ENCODE results near the gene MGLL. TPM values are rescaled to one million over a fixed set of nuclear protein-coding genes. Genes with fewer than 3 reads are reported as not detected.

MGLL gene
- total RNA-seq, 6 experiments from 2014 or later = 97.0 to 168 (median 115) TPM

- DNase-seq (no peak), ATAC-seq (peak in 1 of 4 donors; percentile 17)
- no peak overlapping the region for H3K27ac ChIP-seq
- H3K27me3 ChIP-seq = no peaks in the 10 kb centered on the region
- H3K4me3 ChIP-seq = no peak overlapping the region
- 86% methylated on average over 6 of the region's 8 CpGs for WGBS (ENCODE audit: insufficient coverage, low coverage, low lambda C conversion rate, missing lambda C conversion rate)
- H3K9me3 ChIP-seq = no peaks in the 10 kb centered on the region
- no peak for TF ChIP-seq POLR2A (IDR thresholded peaks at IDR 0.05)
- no peak for TF ChIP-seq CTCF (IDR thresholded peaks at IDR 0.05)
- intact Hi-C loops (cut with DNase I) = no loop called here
- peaks cover 0 to 11% (median 2%) of the 10 kb centered on the region in 4 donors for H3K4me1 ChIP-seq
- no peaks in the 10 kb centered on the region for H3K36me3 ChIP-seq
Measured at GRCh38 chr3:127738192-127738840, 84.0 kb downstream of the MGLL start.

GRCh38 chr3:127736801-127737539, 85.3 kb downstream of the MGLL start:
- Histone ChIP-seq H3K4me1 (peaks cover 0 to 11% (median 2%) of the 10 kb centered on the region in 4 donors), H3K4me3 (no peak overlapping the region), H3K27ac (no peak overlapping the region), H3K27me3 (no peaks in the 10 kb centered on the region), H3K9me3 (no peaks in the 10 kb centered on the region), H3K36me3 (no peaks in the 10 kb centered on the region)
- ATAC-seq (no peak), DNase-seq (no peak)
- intact Hi-C loops (cut with DNase I) = no loop called here
- WGBS (ENCODE audit: insufficient coverage, low coverage, low lambda C conversion rate, missing lambda C conversion rate) = 77% methylated on average over 8 of the region's 10 CpGs
- TF ChIP-seq POLR2A (IDR thresholded peaks at IDR 0.05) (no peak), CTCF (IDR thresholded peaks at IDR 0.05) (no peak)

- no peaks in the 10 kb centered on the region for H3K9me3 ChIP-seq
- H3K4me1 ChIP-seq = peaks cover 0 to 11% (median 2%) of the 10 kb centered on the region in 4 donors
- H3K27me3 ChIP-seq = no peaks in the 10 kb centered on the region
- WGBS (ENCODE audit: insufficient coverage, low coverage, low lambda C conversion rate, missing lambda C conversion rate) = 73% methylated on average over 9 of the region's 9 CpGs
- H3K4me3 ChIP-seq = no peak overlapping the region
- DNase-seq (no peak), ATAC-seq (peak; percentile 17 to 51 (median 34))
- TF ChIP-seq CTCF (IDR thresholded peaks at IDR 0.05) = no peak
- TF ChIP-seq POLR2A (IDR thresholded peaks at IDR 0.05) = no peak
- peak overlapping the region in 1 of 3 donors; percentile 34 for H3K27ac ChIP-seq
- intact Hi-C loops (cut with DNase I) = no loop called here
- H3K36me3 ChIP-seq = no peaks in the 10 kb centered on the region
Measured at GRCh38 chr3:127735767-127736693, 86.3 kb downstream of the MGLL start.

- H3K4me1 ChIP-seq = peaks cover 0 to 19% (median 2%) of the 10 kb centered on the region in 4 donors
- peak overlapping the region in 1 of 3 donors; percentile 34 for H3K27ac ChIP-seq
- no peaks in the 10 kb centered on the region for H3K9me3 ChIP-seq
- intact Hi-C loops (cut with DNase I) = no loop called here
- no peaks in the 10 kb centered on the region for H3K27me3 ChIP-seq
- H3K36me3 ChIP-seq = no peaks in the 10 kb centered on the region
- no peak overlapping the region for H3K4me3 ChIP-seq
- peak in 1 of 3 donors; percentile 35 for DNase-seq
- 76% methylated on average over 8 of the region's 8 CpGs for WGBS (ENCODE audit: insufficient coverage, low coverage, low lambda C conversion rate, missing lambda C conversion rate)
- no peak for TF ChIP-seq CTCF (IDR thresholded peaks at IDR 0.05)
- TF ChIP-seq POLR2A (IDR thresholded peaks at IDR 0.05) = no peak
- ATAC-seq = peak; percentile 22 to 51 (median 42)
Measured at GRCh38 chr3:127734754-127735473, 87.4 kb downstream of the MGLL start.

Data from right lobe of liver (tissue), 6 donors.